ENCODE data around the gene CSTPP1. TPM values are rescaled to one million over a fixed set of nuclear protein-coding genes. Genes with fewer than 3 reads are reported as not detected.

Gene CSTPP1
- total RNA-seq, 1 donor from 2014 or later = 29.9 TPM

DNA sequence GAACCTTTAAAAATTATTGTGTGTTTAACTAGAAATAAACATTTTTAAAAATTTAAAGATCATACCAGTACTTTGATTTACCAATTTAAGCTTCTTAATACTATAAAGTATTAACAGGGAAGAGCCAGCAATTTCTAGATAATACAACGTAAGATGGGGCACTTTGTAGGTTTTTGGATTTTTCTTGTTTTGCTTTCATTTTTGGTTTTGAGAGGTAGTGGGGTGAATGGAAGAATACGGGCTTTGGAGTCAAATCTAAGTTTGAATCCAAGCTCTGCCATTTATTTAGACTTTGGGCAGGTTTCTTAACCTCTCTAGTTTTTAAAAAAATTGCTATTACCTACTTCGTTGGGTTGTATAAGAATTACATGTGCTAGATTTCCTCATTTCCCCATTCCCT, 44.9 kb downstream of the CSTPP1 start:
- Mint-ChIP-seq H3K9me3 (no peaks in the 10 kb centered on the region), H3K27me3 (no peaks in the 10 kb centered on the region), H3K4me1 (peaks cover 5% of the 10 kb centered on the region), H3K27ac (no peak overlapping the region), H3K36me3 (ENCODE audit: low read depth) (no peaks in the 10 kb centered on the region), H3K4me3 (peak overlapping the region; percentile 64)
- ChIA-PET CTCF (interaction anchor here (0.6 kb wide), 1 partner anchor 79 kb away, joined by 3 read pairs; no protein-coding TSS in a partner anchor), POLR2A (no interaction called here)
- intact Hi-C loops (cut with micrococcal nuclease) = no loop called here
- DNase-seq (no peak), ATAC-seq (ENCODE audit: low read depth) (no peak)
- TF ChIP-seq, protein P1, sequence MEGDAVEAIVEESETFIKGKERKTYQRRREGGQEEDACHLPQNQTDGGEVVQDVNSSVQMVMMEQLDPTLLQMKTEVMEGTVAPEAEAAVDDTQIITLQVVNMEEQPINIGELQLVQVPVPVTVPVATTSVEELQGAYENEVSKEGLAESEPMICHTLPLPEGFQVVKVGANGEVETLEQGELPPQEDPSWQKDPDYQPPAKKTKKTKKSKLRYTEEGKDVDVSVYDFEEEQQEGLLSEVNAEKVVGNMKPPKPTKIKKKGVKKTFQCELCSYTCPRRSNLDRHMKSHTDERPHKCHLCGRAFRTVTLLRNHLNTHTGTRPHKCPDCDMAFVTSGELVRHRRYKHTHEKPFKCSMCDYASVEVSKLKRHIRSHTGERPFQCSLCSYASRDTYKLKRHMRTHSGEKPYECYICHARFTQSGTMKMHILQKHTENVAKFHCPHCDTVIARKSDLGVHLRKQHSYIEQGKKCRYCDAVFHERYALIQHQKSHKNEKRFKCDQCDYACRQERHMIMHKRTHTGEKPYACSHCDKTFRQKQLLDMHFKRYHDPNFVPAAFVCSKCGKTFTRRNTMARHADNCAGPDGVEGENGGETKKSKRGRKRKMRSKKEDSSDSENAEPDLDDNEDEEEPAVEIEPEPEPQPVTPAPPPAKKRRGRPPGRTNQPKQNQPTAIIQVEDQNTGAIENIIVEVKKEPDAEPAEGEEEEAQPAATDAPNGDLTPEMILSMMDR (IDR thresholded peaks at IDR 0.05) = no peak

- H3K36me3 Mint-ChIP-seq (ENCODE audit: low read depth) = peaks cover 8% of the 10 kb centered on the region
- no peak for ATAC-seq (ENCODE audit: low read depth)
- TF ChIP-seq, protein P1 (IDR thresholded peaks at IDR 0.05) = no peak
- no peak overlapping the region for H3K27ac Mint-ChIP-seq
- DNase-seq = no peak
- ChIA-PET POLR2A (no interaction called here), CTCF (no interaction called here)
- no peaks in the 10 kb centered on the region for H3K9me3 Mint-ChIP-seq
- no peaks in the 10 kb centered on the region for H3K27me3 Mint-ChIP-seq
- no peak overlapping the region for H3K4me3 Mint-ChIP-seq
- peaks cover 5% of the 10 kb centered on the region for H3K4me1 Mint-ChIP-seq
- intact Hi-C loops (cut with micrococcal nuclease) = no loop called here
These were observed 46.4 kb downstream of the CSTPP1 start for GRCh38 chr11:46982797-46983452.

GRCh38 chr11:46983598-46983997, 47.0 kb downstream of the CSTPP1 start:
- peaks cover 5% of the 10 kb centered on the region for H3K4me1 Mint-ChIP-seq
- TF ChIP-seq, protein P1 (IDR thresholded peaks at IDR 0.05) = no peak
- ChIA-PET CTCF (no interaction called here), POLR2A (no interaction called here)
- H3K36me3 Mint-ChIP-seq (ENCODE audit: low read depth) = peaks cover 13% of the 10 kb centered on the region
- no peaks in the 10 kb centered on the region for H3K9me3 Mint-ChIP-seq
- ATAC-seq (ENCODE audit: low read depth) (no peak), DNase-seq (no peak)
- intact Hi-C loops (cut with micrococcal nuclease) = no loop called here
- no peak overlapping the region for H3K27ac Mint-ChIP-seq
- no peak overlapping the region for H3K4me3 Mint-ChIP-seq
- no peaks in the 10 kb centered on the region for H3K27me3 Mint-ChIP-seq

- Mint-ChIP-seq H3K27me3 (no peaks in the 10 kb centered on the region), H3K27ac (no peak overlapping the region), H3K9me3 (peaks cover under 1% of the 10 kb centered on the region), H3K36me3 (ENCODE audit: low read depth) (peaks cover 15% of the 10 kb centered on the region), H3K4me1 (peaks cover 5% of the 10 kb centered on the region), H3K4me3 (no peak overlapping the region)
- ATAC-seq (ENCODE audit: low read depth) (no peak), DNase-seq (no peak)
- ChIA-PET CTCF (no interaction called here), POLR2A (no interaction called here)
- TF ChIP-seq, protein P1 (IDR thresholded peaks at IDR 0.05) = no peak
- intact Hi-C loops (cut with micrococcal nuclease) = no loop called here
These were observed 48.0 kb downstream of the CSTPP1 start for GRCh38 chr11:46984548-46984947.

DNA sequence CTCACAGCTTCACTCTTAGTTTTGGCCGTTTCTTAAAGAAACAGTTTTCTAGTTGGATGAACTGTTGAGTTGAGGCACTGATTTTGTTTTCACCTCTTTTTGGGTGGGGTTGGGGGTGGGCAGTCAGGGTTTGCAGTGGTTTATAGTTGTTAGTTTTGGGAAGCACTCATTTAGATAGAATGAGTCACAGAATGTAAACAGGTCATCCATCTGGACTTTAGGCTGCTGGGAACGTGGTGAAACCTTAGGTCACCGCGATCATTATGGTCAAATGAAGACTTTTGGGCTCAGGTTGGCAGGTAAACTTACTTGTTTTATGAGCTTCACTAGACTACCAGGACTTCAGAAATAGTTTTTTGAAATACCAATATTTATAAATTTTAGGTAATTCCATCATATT, 48.4 kb downstream of the CSTPP1 start:
- ChIA-PET CTCF (no interaction called here), POLR2A (no interaction called here)

More for the DNA sequence above, 48.4 kb downstream of the CSTPP1 start:
- Mint-ChIP-seq H3K9me3 (peaks cover 5% of the 10 kb centered on the region), H3K4me3 (no peak overlapping the region), H3K27me3 (no peaks in the 10 kb centered on the region), H3K36me3 (ENCODE audit: low read depth) (peaks cover 19% of the 10 kb centered on the region), H3K4me1 (peaks cover 5% of the 10 kb centered on the region), H3K27ac (no peak overlapping the region)
- ATAC-seq (ENCODE audit: low read depth) (no peak), DNase-seq (no peak)
- intact Hi-C loops (cut with micrococcal nuclease) = no loop called here
- TF ChIP-seq, protein P1 (IDR thresholded peaks at IDR 0.05) = no peak
